Measurements from ENCODE around the gene CHRNA1.

The CHRNA1 gene

GRCh38 chr2:174764280-174765255, at the start of gene CHRNA1:
Gene CHRNA1 (minus strand): TSS chr2:174764472. CDS start chr2:174764394, 78 bp downstream.
- DNase-seq (ENCODE audit: low read depth) = no peak

GRCh38 chr2:174812037-174812436, 47.8 kb upstream of the CHRNA1 start:
- no peak for DNase-seq (ENCODE audit: low read depth)

GRCh38 chr2:174807931-174808330, 43.7 kb upstream of the CHRNA1 start:
- no peak for DNase-seq (ENCODE audit: low read depth)

- DNase-seq (ENCODE audit: low read depth) = no peak
These were observed 41.5 kb upstream of the CHRNA1 start for GRCh38 chr2:174805803-174806202.

- no peak for DNase-seq (ENCODE audit: low read depth)
These were observed 38.2 kb upstream of the CHRNA1 start for GRCh38 chr2:174802459-174802858.

GRCh38 chr2:174800436-174801205, 36.3 kb upstream of the CHRNA1 start:
- no peak for DNase-seq (ENCODE audit: low read depth)

- DNase-seq (ENCODE audit: low read depth) = no peak
These were observed 34.5 kb upstream of the CHRNA1 start for GRCh38 chr2:174798801-174799200.

GRCh38 chr2:174797781-174798276, 33.6 kb upstream of the CHRNA1 start:
- no peak for DNase-seq (ENCODE audit: low read depth)

- no peak for DNase-seq (ENCODE audit: low read depth)
These were observed 32.1 kb upstream of the CHRNA1 start for GRCh38 chr2:174796319-174796771.

- DNase-seq (ENCODE audit: low read depth) = no peak
These were observed 30.6 kb upstream of the CHRNA1 start for GRCh38 chr2:174794851-174795374.

GRCh38 chr2:174792309-174793025, 28.2 kb upstream of the CHRNA1 start:
- DNase-seq (ENCODE audit: low read depth) = no peak

- no peak for DNase-seq (ENCODE audit: low read depth)
These were observed 27.5 kb upstream of the CHRNA1 start for GRCh38 chr2:174791746-174792280.

- no peak for DNase-seq (ENCODE audit: low read depth)
These were observed 26.7 kb upstream of the CHRNA1 start for GRCh38 chr2:174791020-174791419.

GRCh38 chr2:174789001-174789400, 24.7 kb upstream of the CHRNA1 start:
- DNase-seq (ENCODE audit: low read depth) = no peak

GRCh38 chr2:174788291-174788929, 24.1 kb upstream of the CHRNA1 start:
- DNase-seq (ENCODE audit: low read depth) = no peak

GRCh38 chr2:174787487-174788205, 23.4 kb upstream of the CHRNA1 start:
- no peak for DNase-seq (ENCODE audit: low read depth)

GRCh38 chr2:174786066-174786725, 21.9 kb upstream of the CHRNA1 start:
- no peak for DNase-seq (ENCODE audit: low read depth)

GRCh38 chr2:174785481-174785880, 21.2 kb upstream of the CHRNA1 start:
- no peak for DNase-seq (ENCODE audit: low read depth)

GRCh38 chr2:174784909-174785308, 20.6 kb upstream of the CHRNA1 start:
- DNase-seq (ENCODE audit: low read depth) = no peak

GRCh38 chr2:174784316-174784715, 20.0 kb upstream of the CHRNA1 start:
- no peak for DNase-seq (ENCODE audit: low read depth)

All from stimulated activated CD8-positive, alpha-beta memory T cell treated with anti-CD3 and anti-CD28 coated beads, Interleukin-12 subunit alpha, Interleukin-12 subunit beta, amount 100 ng/mL, for 4 hours (primary cell).